Gastrocnemius medialis (tissue), 4 donors: ENCODE measurements around the gene WTAP. TPM values are rescaled to one million over a fixed set of nuclear protein-coding genes. Genes with fewer than 3 reads are reported as not detected.

Experiments used
- ATAC-seq, 2 donors: fragments of 150-250 bp; one replicate each; pipeline ENCODE4 v1.9.1; 2016
- DNase-seq, 2 donors: peaks; one replicate each; pipeline ENCODE4 v3.0.0-alpha.2; 2019
- H3K27ac ChIP-seq, 4 donors: fragments of 200-600 bp; sonication (generic); 1 replicate in 1 of 4; 2 replicates in 3 of 4; pipeline ENCODE4 v1.5.1; 2016 to 2018; ENCODE audit warnings: mild to moderate bottlenecking in 2 of 4, moderate library complexity in 1 of 4
- H3K27me3 ChIP-seq, 3 donors: fragments of 200-600 bp; sonication (generic) in 2 of 3; 1 replicate in 1 of 3; 2 replicates in 2 of 3; pipeline versions ENCODE4 v1.5.1 to v1.6.0; 2016 to 2019; ENCODE audit warnings: mild to moderate bottlenecking in 1 of 3, moderate library complexity in 1 of 3
- H3K36me3 ChIP-seq, 2 donors: fragments of 200-600 bp; sonication (generic) in 1 of 2; one replicate each; pipeline ENCODE4 v1.5.1; 2017 to 2018
- H3K4me1 ChIP-seq, 2 donors: fragments of 200-600 bp; sonication (generic) in 1 of 2; one replicate each; pipeline ENCODE4 v1.5.1; 2016 to 2017; ENCODE audit warnings: mild to moderate bottlenecking in 2 of 2
- H3K4me3 ChIP-seq, 4 donors: fragments of 200-600 bp; sonication (generic) in 3 of 4; 1 replicate in 1 of 4; 2 replicates in 3 of 4; pipeline ENCODE4 v1.5.1; 2016 to 2019; ENCODE audit warnings: mild to moderate bottlenecking in 2 of 4
- H3K9me3 ChIP-seq, 3 donors: fragments of 200-600 bp; sonication (generic) in 2 of 3; 1 replicate in 1 of 3; 2 replicates in 2 of 3; pipeline ENCODE4 v1.5.1; 2016 to 2019
- POLR2A ChIP-seq, 2 donors: fragments of 450-650 bp; IDR thresholded peaks; one replicate each; pipeline ENCODE4 v1.6.1; 2017; ENCODE audit warnings: antibody characterized with exemption in 2 of 2, mild to moderate bottlenecking in 2 of 2, moderate library complexity in 2 of 2
- in situ Hi-C, 4 donors: fragments of 200-750 bp; cut with MboI; loops; one replicate each; pipeline versions ENCODE4 v1.15.0 to v1.8.0; 2017; ENCODE audit warnings: low sequenced_read_pairs in 4 of 4
- intact Hi-C: fragments of 100-400 bp; cut with DNase I; formaldehyde crosslinking; loops from one replicate; pipeline ENCODE4 v1.15.1; 2023; ENCODE audit warnings: low total_unique reads
- total RNA-seq, 4 donors: library from RNA; depleted of rRNA; stranded (reverse); fragments of >200 nt; gene quantifications; one replicate each; pipeline versions ENCODE4 v1.1.0 to v1.2.3, GENCODE V29; 2016
- TF ChIP-seq, protein P1 (sequence below), 5 experiments: fragments of 450-650 bp in 3 of 5; fragments of 200-600 bp in 2 of 5; sonication (generic) in 2 of 5; IDR thresholded peaks in 4 of 5; conservative IDR thresholded peaks in 1 of 5; 1 replicate in 4 of 5; 2 replicates in 1 of 5; pipeline ENCODE4 v1.5.1; 2016 to 2019; ENCODE audit warnings: antibody characterized with exemption in 5 of 5, mild to moderate bottlenecking in 3 of 5, moderate library complexity in 3 of 5

WTAP gene
- total RNA-seq, 4 donors from 2014 or later: 147 to 238 (median 193) TPM

DNA sequence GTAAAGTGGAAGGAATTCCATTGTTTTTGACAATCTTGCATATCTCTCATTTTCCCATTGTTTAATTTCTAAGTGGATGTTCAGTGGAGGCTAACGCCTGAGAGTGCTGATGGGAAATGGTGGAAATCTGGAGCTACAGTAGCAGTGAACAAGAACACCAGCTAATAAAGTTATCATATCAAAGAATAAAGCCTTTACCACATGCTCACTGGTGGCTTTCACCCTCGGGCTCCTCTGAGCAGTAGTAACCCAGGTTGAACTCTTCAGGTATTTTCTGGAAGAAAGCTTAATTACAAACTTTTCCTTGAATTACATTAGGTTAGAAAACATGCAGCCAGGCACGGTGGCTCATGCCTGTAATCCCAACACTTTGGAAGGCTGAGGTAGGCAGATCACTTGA is 24.1 kb downstream of the WTAP start:
- H3K9me3 ChIP-seq: no peaks in the 10 kb centered on the region
- in situ Hi-C loops (no loop called here), intact Hi-C loops (no loop called here)
- DNase-seq (no peak), ATAC-seq (no peak)
- H3K4me3 ChIP-seq: no peak overlapping the region
- TF ChIP-seq POLR2A (IDR thresholded peaks at IDR 0.05): no peak
- TF ChIP-seq, protein P1, sequence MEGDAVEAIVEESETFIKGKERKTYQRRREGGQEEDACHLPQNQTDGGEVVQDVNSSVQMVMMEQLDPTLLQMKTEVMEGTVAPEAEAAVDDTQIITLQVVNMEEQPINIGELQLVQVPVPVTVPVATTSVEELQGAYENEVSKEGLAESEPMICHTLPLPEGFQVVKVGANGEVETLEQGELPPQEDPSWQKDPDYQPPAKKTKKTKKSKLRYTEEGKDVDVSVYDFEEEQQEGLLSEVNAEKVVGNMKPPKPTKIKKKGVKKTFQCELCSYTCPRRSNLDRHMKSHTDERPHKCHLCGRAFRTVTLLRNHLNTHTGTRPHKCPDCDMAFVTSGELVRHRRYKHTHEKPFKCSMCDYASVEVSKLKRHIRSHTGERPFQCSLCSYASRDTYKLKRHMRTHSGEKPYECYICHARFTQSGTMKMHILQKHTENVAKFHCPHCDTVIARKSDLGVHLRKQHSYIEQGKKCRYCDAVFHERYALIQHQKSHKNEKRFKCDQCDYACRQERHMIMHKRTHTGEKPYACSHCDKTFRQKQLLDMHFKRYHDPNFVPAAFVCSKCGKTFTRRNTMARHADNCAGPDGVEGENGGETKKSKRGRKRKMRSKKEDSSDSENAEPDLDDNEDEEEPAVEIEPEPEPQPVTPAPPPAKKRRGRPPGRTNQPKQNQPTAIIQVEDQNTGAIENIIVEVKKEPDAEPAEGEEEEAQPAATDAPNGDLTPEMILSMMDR (IDR thresholded peaks at IDR 0.05 in 4 of 5, conservative IDR thresholded peaks at IDR 0.05 in 1 of 5): no peak
- H3K27me3 ChIP-seq: no peaks in the 10 kb centered on the region
- H3K4me1 ChIP-seq: peaks cover 0 to 5% of the 10 kb centered on the region in 2 donors
- no peak overlapping the region for H3K27ac ChIP-seq
- peaks cover 5 to 92% of the 10 kb centered on the region in 2 donors for H3K36me3 ChIP-seq

DNA sequence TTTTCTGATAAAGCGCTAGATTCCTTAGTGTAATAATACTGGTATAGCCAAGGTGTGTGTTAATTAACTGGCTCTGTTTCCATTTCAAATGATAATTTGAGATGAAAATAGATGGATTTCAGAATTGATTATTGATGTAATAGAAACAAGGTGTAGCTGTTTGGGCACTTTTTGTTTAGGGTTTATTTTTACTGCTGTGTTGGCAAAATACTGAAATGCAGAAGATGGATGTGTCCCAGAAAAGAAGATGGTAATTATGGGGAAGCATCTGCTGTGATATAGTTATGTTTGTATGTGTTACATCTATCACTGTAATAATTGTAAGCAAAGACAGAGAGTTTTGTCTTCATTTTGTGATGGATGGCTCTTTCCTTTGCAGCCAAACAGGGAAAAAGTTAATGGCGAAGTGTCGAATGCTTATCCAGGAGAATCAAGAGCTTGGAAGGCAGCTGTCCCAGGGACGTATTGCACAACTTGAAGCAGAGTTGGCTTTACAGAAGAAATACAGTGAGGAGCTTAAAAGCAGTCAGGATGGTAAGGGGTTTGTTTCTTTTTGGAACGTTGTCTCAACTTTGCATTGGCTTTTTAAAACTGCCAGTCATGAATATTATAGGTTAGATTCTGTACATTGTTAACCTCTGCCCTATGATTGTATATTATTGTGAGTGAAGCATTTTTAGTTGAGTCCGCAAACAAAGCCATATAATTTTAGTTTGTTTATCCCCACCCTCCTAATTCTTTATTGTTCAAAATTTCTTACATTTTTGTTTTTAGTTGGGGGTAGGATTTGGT is 26.0 kb downstream of the WTAP start:
- H3K9me3 ChIP-seq: no peaks in the 10 kb centered on the region
- H3K27me3 ChIP-seq: no peaks in the 10 kb centered on the region
- H3K4me3 ChIP-seq: no peak overlapping the region
- peak overlapping the region in 1 of 4 donors; percentile 2 for H3K27ac ChIP-seq
- H3K4me1 ChIP-seq: peaks cover 0 to 5% of the 10 kb centered on the region in 2 donors
- no peak for DNase-seq
- peak in 1 of 2 donors; percentile 69 for ATAC-seq
- in situ Hi-C loops (no loop called here), intact Hi-C loops (no loop called here)
- TF ChIP-seq, protein P1 (IDR thresholded peaks at IDR 0.05 in 4 of 5, conservative IDR thresholded peaks at IDR 0.05 in 1 of 5): no peak
- TF ChIP-seq POLR2A (IDR thresholded peaks at IDR 0.05): no peak
- H3K36me3 ChIP-seq: peaks cover 0 to 92% of the 10 kb centered on the region in 2 donors

- Histone ChIP-seq H3K4me1 (peaks cover 0 to 5% of the 10 kb centered on the region in 2 donors), H3K27me3 (no peaks in the 10 kb centered on the region), H3K9me3 (no peaks in the 10 kb centered on the region), H3K27ac (peak overlapping the region in 1 of 4 donors; percentile 44), H3K4me3 (no peak overlapping the region), H3K36me3 (peaks cover 0 to 87% of the 10 kb centered on the region in 2 donors)
- TF ChIP-seq POLR2A (IDR thresholded peaks at IDR 0.05): no peak
- TF ChIP-seq, protein P1 (IDR thresholded peaks at IDR 0.05 in 4 of 5, conservative IDR thresholded peaks at IDR 0.05 in 1 of 5): no peak
- intact Hi-C loops: no loop called here
- ATAC-seq: no peak
- DNase-seq: no peak
- in situ Hi-C loops: no loop called here
These were observed 27.1 kb downstream of the WTAP start for GRCh38 chr6:159754401-159754800.

- peak overlapping the region in 2 of 4 donors; percentile 19 to 44 for H3K27ac ChIP-seq
- intact Hi-C loops: no loop called here
- in situ Hi-C loops: no loop called here
- DNase-seq (no peak), ATAC-seq (no peak)
- peaks cover 0 to 78% of the 10 kb centered on the region in 2 donors for H3K36me3 ChIP-seq
- TF ChIP-seq POLR2A (IDR thresholded peaks at IDR 0.05): no peak
- TF ChIP-seq, protein P1 (IDR thresholded peaks at IDR 0.05 in 4 of 5, conservative IDR thresholded peaks at IDR 0.05 in 1 of 5): no peak
- H3K4me1 ChIP-seq: peaks cover 0 to 5% of the 10 kb centered on the region in 2 donors
- no peaks in the 10 kb centered on the region for H3K9me3 ChIP-seq
- H3K4me3 ChIP-seq: no peak overlapping the region
- H3K27me3 ChIP-seq: no peaks in the 10 kb centered on the region
These were observed 27.9 kb downstream of the WTAP start for GRCh38 chr6:159754959-159755914.
